IPS-NIHi7 (cell line): ENCODE data around the gene TMEM132D.
A peak's percentile ranks its signal among the peaks of the same experiment; 100 is the strongest.
"Not testable (repeated sequence)": the region's sequence is repeated elsewhere in the genome, so short reads cannot be mapped to it uniquely, and the experiment has no call there.

ENCODE experiments used
- DNase-seq: peaks from one replicate; pipeline ENCODE4 v3.0.0; 2012; ENCODE audit warnings: mixed read lengths; ENCODE audit errors: extremely low spot score

The TMEM132D gene

GRCh38 chr12:129189879-129190278, 713.9 kb downstream of the TMEM132D start:
- DNase-seq: not testable (repeated sequence)

- DNase-seq: peak; percentile 60
Measured at GRCh38 chr12:129186952-129187351, 716.9 kb downstream of the TMEM132D start.

GRCh38 chr12:129185855-129186254, 718.0 kb downstream of the TMEM132D start:
- DNase-seq: no peak

DNA sequence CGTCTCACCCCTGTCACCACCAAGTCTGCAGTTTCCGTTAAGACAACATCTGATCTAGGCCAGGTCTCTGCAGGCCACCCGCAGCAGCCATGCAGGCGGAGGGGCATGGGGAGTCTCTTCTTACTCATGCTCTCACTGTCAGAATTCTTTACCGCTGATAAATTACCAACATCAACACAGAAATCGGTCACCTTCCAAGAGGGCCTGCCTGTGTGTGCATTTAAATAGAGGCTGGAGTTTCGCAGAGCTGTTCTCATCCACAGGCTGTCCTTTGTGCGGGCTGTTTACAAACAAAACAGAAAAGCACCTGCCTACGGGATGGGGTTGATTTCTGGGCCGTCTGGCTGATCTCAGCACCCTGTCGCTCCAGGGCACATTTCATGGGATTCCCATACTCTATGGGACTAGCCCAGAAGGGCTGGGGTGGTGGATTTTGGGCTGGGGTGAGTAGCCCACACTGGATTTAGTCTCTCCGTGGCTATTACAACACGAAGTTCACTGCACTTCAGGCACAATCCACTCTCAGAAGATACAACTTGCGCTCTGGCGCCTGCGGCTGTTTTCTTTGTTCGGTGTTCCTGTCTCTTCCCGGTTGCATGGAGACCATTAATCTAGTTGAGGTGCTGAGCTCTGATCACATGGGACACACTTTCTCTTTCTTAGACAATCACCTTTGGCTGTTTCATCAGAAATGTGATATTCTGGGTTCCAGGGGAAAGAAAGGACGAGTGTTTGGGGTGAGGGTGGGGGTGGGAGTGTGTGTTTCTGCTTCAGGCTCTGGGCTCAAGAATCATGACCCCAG, 719.5 kb downstream of the TMEM132D start:
- no peak for DNase-seq

DNA sequence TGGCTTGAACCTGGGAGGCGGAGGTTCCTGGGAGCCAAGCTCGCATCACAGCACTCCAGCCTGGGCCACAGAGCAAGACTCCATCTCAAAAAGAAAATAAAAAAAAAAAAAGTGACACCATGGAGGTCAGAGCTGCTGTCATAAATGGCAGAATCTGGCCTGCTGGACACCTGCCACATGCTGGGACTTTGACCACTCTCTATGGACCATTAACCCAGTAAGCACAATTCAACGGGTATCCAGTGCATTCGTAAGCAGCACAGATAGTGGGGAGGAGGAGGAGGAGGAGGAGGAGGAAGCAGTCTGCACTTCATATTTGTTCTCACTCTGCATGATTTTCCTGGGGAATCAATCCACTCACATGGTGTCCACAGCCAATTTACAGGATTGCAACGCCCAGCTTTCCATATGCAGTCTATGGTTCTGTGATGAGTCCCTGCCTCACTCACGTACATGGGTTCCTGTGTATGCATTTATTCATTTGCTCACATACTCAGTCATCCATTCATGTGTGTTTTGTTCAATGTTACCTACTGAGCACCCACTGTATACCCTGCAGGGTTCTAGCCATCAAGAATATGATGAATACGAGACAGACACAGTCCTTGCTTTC, 723.8 kb downstream of the TMEM132D start:
- no peak for DNase-seq

- no peak for DNase-seq
Measured at GRCh38 chr12:129169928-129170327, 733.9 kb downstream of the TMEM132D start.

GRCh38 chr12:129163861-129164260, 740.0 kb downstream of the TMEM132D start:
- DNase-seq: no peak

GRCh38 chr12:129163461-129163860, 740.4 kb downstream of the TMEM132D start:
- peak; percentile 26 for DNase-seq

- DNase-seq: no peak
Measured at GRCh38 chr12:129162805-129163204, 741.0 kb downstream of the TMEM132D start.

DNA sequence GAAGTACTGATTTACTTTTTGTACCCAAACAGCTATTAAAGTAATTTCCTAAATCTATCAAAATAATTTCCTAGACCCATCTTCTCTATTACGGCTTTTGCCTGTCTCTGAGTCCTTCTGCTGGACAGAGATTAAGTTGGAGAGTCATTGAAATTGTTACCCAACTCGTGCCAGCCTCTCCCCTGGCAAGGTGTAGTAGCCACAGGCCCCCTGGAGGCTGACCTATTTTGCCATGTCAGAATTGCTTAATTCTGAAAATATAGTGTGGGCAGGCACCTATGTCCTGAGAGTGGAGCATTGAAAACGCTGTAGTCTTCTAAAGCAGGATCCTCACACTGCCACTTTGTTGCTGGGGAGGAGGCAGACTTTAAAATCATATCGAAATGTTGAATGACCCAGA, 742.3 kb downstream of the TMEM132D start:
- DNase-seq: no peak

GRCh38 chr12:129160282-129160681, 743.5 kb downstream of the TMEM132D start:
- no peak for DNase-seq

GRCh38 chr12:129152351-129153104, 751.3 kb downstream of the TMEM132D start:
- peak; percentile 39 for DNase-seq

DNA sequence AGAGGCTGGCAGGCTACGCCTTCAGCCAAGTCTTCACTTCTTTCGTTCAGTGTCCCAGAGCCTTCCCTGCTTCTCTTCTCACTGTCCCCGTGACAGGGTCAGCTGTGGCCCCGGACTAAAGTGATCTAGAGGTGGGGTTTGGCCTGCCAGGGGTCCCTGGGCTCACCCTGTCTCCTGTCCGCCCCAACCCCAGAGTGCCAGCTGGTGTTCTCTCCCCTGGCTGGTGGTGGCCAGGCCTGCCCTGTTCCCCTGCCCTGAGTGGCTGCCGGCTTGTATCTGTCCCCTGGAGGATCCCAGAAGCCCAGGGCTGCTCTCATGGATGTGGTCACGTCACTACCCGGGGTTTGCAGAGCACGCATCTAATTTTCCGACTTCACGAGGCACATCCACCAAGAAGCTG, 753.1 kb downstream of the TMEM132D start:
- no peak for DNase-seq

- DNase-seq: no peak
Measured at GRCh38 chr12:129145381-129145780, 758.4 kb downstream of the TMEM132D start.

- DNase-seq: no peak
Measured at GRCh38 chr12:129138776-129139175, 765.0 kb downstream of the TMEM132D start.

DNA sequence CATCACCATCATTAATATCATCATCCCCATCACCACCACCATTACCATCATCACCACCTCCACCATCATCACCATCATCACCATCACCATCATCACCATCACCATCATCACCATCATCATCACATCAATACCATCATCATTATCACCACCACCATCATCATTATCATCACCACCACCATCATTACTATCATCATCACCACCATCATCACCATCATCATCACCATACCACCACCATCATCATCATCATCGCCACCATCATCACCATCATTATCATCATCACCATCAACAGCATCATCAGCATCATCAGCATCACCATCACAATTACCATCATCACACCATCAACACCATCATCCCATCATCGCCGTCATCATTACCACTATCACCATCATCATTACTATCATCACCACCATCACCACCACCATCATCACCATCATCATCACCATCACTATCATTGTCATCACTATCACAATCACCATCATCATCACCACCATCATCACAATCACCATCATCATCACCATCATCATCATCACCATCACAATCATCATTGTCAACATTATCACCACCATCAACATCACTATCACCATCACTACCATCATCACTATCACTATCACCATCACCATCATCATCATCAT, 767.0 kb downstream of the TMEM132D start:
- DNase-seq: no peak

DNA sequence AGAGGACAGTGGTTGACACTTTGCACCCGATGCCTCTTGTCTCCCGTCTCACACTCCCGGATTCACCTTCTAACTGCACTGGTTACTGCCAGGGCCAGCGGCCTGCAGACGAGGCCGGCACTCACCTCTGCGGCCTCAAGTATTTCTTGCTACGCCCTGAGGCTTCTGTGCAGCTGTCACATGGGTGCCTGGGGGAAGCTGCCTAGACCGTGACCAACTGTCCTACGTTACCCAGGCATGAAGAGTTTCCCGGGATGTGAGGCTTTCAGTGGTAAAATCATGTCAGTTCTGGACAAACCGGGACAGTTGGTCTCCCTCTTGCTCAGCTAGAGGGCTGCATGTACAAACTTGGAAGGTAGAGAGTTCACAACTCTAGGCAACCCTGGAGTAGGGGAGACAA, 776.1 kb downstream of the TMEM132D start:
- DNase-seq: no peak

- DNase-seq: no peak
Measured at GRCh38 chr12:129127211-129127610, 776.6 kb downstream of the TMEM132D start.

DNA sequence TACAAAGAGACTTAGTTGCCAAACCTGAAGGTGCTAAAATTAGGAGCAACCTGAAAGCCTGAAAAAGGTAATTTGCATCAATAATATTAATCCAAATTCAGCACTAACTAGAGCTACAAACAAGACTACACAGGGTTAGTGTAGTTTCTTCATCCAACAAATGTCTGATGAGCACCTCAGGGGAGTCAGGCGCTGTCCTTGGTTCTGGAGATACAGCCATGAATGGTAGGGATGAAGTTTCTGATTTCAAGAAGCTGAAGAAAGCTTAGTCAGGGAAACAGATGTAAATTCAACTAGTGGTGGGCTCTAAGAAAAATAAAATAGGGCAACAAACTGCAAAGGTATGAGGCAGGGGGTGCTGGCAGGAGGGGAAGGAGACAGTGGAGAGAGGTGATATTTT, 784.3 kb downstream of the TMEM132D start:
- DNase-seq: peak; percentile 56

DNA sequence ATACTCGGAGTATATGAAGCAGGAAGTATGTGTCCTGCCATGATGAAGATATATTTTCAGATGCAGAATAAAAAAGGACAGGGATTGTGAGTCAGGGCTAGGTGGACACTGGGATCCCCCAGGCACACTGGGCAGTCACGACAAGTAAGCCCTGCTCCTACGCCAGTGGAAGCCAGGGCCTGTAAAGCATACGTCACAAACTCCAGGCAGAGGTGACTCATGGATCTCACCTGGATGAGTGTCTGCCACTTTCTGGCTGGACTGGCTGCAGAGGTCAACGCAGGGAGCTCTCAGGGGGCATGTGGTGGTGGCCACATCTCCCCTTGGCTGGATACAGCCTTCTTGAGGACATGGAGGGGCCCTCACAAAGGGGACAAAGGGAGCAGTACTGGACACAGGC, 788.3 kb downstream of the TMEM132D start:
- no peak for DNase-seq

DNA sequence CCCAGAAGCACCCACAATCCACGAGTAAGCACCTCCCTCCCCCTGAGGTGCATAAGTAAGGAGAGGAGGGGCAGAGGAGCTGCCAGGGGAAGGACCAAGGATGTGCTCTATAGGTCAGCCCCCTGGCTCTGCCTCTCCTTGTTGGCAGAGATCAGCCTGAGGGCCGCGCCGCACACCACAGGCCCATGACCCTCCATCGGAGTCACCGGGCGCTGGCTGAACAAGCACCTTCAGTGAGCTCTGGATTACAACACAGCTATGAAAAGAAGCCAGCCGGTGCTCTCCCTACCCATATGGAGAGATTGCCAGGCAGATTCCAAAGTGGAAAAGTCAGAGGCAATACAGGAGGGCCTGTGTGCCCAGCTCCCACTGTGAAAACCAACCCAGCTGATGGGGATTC, 793.2 kb downstream of the TMEM132D start:
- DNase-seq: no peak
